Rectal smooth muscle tissue (tissue), 1 donor: ENCODE measurements around the gene FAM89A.

ENCODE experiments used
- H3K27ac ChIP-seq: one replicate; pipeline ENCODE4 v1.7.0; 2013; ENCODE audit warnings: low read depth, low read length, inconsistent platforms
- H3K27me3 ChIP-seq: one replicate; pipeline ENCODE4 v1.7.0; 2013; ENCODE audit warnings: low read length; ENCODE audit not compliant: control insufficient read depth, insufficient read depth
- H3K36me3 ChIP-seq: one replicate; pipeline ENCODE4 v1.7.0; 2013; ENCODE audit warnings: low read length; ENCODE audit not compliant: control insufficient read depth, insufficient read depth
- H3K4me1 ChIP-seq: one replicate; pipeline ENCODE4 v1.7.0; 2013; ENCODE audit warnings: low read length; ENCODE audit not compliant: control insufficient read depth, insufficient read depth
- H3K4me3 ChIP-seq: one replicate; pipeline ENCODE4 v1.7.0; 2013; ENCODE audit warnings: low read length
- H3K9ac ChIP-seq: one replicate; pipeline ENCODE4 v1.7.0; 2013; ENCODE audit warnings: low read length

The FAM89A gene

DNA sequence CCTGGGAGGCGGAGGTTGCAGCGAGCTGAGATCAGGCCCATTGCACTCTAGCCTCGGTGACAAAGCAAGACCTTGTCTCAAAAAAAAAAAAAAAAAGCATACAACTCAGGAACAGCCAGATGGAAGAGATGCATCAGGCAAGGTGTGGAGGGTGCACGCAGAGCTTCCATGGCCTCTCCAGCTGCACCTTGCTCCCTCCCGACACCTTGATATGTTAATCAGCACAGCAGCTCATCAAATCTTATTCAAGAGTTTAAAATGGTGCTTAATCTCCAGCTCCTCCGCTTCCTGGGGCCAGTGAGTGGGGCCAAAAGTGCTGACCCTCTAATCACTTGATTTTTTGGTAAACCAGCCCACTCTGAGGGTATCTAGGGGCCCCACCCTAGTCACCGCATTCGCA is 29.3 kb upstream of the FAM89A start:
- H3K36me3 ChIP-seq, result no peaks in the 10 kb centered on the region
- no peak overlapping the region for H3K4me3 ChIP-seq
- no peak overlapping the region for H3K9ac ChIP-seq
- no peaks in the 10 kb centered on the region for H3K27me3 ChIP-seq
- no peak overlapping the region for H3K27ac ChIP-seq
- H3K4me1 ChIP-seq, result no peaks in the 10 kb centered on the region

DNA sequence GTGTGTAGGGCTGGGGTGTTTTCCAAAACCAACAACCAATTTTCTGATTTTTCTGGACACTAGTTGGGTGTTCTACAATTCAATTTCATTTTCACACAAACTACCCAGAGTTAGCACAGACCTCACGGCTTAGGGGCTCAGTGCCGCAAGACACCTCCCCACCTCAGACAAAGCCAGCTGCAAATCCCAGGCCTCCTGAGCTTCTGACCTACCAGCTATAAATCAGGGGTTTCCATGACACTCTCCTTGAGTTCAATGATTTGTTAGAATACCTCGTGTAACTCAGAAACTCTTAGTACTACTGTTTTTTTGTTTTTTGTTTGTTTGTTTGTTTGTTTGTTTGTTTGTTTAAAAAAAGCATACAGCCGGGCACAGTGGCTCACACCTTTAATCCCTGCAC is 28.7 kb upstream of the FAM89A start:
- Histone ChIP-seq H3K27ac (no peak overlapping the region), H3K9ac (no peak overlapping the region), H3K4me1 (no peaks in the 10 kb centered on the region), H3K4me3 (no peak overlapping the region), H3K36me3 (no peaks in the 10 kb centered on the region), H3K27me3 (no peaks in the 10 kb centered on the region)

DNA sequence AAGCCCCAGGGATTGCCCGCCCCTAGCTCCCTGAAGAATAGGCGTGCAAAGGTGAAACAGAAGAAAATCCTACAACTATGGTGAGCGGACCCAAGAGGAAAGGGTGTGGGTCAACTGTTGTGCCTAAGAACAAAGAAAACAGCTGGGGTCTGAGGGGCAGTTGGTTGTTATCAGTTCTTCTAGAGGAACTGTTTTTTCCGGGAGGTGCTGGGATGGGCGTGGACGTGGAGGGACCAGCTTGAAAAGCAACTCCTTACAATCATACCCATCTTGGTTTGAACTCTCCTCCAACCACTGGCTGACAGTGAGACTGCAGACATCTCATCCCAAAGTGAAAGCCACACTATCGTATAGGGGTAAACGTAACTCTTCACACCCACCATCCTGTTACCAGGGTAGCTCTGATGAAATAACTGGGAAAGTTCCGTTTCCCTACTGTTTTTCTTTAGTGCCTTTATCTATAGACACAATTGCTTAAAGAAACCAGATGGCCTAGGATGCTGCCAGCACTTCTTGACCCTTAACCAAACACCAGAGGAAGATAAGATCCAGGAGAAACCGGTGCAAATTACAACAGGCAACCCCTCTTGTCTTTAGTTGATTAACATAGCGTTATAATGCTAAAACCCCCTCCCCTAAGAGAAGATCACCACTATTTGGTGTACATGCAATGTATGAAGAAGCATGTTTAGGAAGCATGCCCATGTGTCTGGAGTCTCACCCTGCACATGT is 25.6 kb upstream of the FAM89A start:
- no peak overlapping the region for H3K9ac ChIP-seq
- H3K27me3 ChIP-seq, result no peaks in the 10 kb centered on the region
- H3K27ac ChIP-seq, result no peak overlapping the region
- no peak overlapping the region for H3K4me3 ChIP-seq
- no peaks in the 10 kb centered on the region for H3K36me3 ChIP-seq
- no peaks in the 10 kb centered on the region for H3K4me1 ChIP-seq

DNA sequence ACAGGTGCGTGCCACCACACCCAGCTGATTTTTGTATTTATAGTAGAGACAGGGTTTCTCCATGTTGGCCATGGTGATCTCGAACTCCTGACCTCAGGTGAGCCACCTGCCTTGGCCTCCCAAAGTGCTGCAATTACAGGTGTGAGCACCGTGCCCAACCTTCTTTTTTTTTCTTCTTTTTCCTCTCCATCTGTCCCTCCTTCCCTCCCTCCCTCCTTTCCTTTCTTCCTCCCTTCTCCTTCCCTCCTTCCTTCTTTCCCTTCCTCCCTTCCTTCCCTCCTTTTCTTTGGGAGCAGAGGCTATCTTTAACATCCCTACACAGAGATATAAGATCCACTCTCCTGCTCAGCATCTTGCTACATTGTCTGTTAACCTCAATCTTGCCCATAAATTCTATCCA is 24.4 kb upstream of the FAM89A start:
- Histone ChIP-seq H3K27me3 (no peaks in the 10 kb centered on the region), H3K36me3 (no peaks in the 10 kb centered on the region), H3K4me3 (no peak overlapping the region), H3K9ac (no peak overlapping the region), H3K27ac (no peak overlapping the region), H3K4me1 (no peaks in the 10 kb centered on the region)

DNA sequence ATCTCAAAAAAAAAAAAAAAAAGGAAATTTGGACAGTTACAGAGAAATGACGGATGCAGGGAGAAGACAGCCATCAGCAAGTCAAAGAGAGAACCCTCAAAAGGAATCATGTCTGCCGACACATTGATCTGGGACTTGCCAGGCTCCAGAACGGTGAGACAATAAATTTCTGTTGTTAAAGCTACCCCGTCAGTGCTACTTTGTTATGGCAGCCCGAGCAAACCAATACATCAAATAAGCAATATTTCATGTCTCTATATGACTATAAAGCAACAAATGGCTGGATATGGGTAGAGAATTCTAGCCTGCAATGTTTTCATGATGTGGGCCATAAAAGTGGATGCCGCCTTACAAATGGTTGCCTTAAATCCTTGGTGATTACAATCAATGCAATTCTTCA is 23.3 kb upstream of the FAM89A start:
- Histone ChIP-seq H3K9ac (no peak overlapping the region), H3K27ac (no peak overlapping the region), H3K36me3 (no peaks in the 10 kb centered on the region), H3K4me1 (no peaks in the 10 kb centered on the region), H3K27me3 (no peaks in the 10 kb centered on the region), H3K4me3 (no peak overlapping the region)

DNA sequence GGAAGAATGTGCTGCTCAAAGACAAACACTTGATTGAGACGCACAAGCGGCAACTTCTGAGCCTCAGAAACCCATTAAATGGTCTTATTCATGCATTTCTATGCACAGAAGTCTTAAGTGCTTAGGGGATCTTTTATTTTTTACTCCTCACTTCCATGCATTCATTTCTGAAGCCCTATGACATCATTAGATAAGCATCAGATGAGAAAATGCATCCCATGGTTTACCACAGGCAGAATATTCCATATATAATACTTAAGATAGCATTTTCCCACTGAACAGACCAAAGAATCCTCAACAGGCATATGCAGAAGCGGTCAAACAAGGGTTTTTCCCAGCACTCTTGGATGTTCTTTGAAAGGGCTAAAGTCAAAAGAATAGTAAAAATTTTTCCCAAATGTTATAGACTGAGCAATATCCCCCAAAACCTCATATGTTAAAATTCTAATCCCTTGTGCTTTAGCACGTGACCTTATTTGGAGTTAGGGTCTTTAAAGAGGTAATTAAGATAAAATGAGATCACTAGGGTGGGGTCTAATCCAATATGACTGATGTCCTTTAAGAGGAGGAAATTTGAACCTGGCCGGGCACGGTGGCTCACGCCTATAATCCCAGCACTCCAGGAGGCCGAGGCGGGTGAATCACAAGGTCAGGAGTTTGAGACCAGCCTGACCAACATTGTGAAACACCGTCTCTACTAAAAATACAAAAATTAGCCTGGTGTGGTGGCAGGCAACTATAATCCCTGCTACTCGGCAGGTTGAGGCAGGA is 22.6 kb upstream of the FAM89A start:
- Histone ChIP-seq H3K36me3 (no peaks in the 10 kb centered on the region), H3K9ac (no peak overlapping the region), H3K27ac (no peak overlapping the region), H3K4me1 (no peaks in the 10 kb centered on the region), H3K4me3 (no peak overlapping the region), H3K27me3 (no peaks in the 10 kb centered on the region)

DNA sequence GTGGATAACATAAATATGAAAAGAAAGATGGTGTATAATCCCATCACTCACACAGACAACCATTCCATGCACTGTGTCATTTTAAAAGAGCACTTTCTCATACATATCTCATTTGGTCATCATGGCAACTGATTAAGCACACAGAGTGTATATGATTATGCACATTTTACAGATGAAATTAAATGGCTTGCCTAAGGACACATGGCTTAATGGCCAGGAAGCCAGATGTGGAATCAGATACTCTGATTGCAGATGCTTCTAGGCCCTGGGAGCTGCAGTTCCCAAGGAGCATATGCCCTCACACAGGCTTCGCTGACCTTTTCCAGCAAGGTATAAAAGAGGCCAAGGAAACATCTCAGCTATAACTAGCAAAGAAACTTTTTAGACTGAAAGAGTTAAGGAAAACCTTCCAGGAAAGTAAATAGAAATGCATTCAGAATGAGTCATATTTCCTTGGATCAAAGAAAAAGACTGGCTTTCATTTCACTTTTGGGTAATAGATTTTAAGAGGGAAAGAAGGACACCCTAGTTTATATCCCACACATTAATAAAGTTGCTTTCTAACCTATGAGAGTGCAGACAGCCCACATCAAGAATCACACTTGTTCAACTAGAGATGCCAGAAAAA is 19.6 kb upstream of the FAM89A start:
- no peaks in the 10 kb centered on the region for H3K4me1 ChIP-seq
- H3K27ac ChIP-seq, result no peak overlapping the region
- no peaks in the 10 kb centered on the region for H3K36me3 ChIP-seq
- H3K27me3 ChIP-seq, result no peaks in the 10 kb centered on the region
- no peak overlapping the region for H3K9ac ChIP-seq
- H3K4me3 ChIP-seq, result no peak overlapping the region

DNA sequence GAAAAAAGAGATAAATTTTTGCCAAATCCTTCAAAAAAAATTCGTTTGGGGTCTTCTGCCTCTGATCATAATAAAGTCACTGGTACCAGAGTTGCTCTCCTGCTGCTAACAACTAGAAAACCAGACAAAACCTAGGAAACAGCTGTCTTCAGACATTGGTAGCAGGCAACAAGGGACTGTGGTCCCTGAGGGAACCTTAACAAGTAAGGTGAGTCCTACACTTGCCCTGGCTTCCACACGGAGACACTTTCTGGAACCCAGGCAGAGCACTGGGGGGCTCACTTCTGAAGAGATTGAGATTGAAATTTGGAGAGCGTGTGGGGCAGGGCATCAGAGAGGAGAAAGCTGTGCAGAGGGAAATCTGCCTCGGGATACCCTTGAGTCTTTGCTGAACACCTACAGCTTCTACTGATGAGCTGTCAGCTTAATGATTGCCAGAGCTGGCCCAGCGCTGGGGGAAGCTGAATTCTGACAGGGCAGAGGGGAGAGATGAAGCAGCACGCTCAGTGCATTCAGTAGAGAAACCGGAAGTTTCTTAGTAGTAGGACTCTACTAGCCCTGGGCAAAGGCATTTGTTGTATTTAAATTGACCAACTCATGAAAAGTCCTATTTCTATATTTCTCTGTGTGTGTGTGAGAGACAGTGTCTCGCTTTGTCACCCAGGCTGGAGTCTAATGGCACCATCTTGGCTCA is 18.5 kb upstream of the FAM89A start:
- Histone ChIP-seq H3K27ac (no peak overlapping the region), H3K4me1 (no peaks in the 10 kb centered on the region), H3K4me3 (no peak overlapping the region), H3K27me3 (no peaks in the 10 kb centered on the region), H3K36me3 (no peaks in the 10 kb centered on the region), H3K9ac (no peak overlapping the region)

DNA sequence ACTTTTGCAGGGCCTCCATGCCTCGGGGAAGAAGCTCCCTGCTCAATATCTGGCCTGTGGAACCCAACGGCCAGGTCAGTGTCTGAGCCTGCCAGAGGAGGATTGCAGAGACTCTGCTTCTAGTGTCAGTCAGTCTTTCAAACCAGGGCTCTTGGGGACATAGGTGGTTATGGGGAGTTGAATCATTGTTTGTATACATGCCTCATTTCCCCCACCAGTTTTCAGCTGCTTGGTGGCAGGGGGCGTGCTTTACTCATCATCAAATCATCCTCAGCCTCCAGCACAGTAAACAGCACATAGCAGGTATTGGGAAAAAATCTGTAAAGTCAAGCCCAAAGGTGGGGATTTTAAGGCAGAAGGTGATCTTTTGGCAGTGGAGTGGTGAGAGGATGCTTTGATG is 17.4 kb upstream of the FAM89A start:
- H3K27me3 ChIP-seq, result no peaks in the 10 kb centered on the region
- H3K4me3 ChIP-seq, result no peak overlapping the region
- no peaks in the 10 kb centered on the region for H3K36me3 ChIP-seq
- H3K27ac ChIP-seq, result no peak overlapping the region
- no peaks in the 10 kb centered on the region for H3K4me1 ChIP-seq
- H3K9ac ChIP-seq, result no peak overlapping the region

DNA sequence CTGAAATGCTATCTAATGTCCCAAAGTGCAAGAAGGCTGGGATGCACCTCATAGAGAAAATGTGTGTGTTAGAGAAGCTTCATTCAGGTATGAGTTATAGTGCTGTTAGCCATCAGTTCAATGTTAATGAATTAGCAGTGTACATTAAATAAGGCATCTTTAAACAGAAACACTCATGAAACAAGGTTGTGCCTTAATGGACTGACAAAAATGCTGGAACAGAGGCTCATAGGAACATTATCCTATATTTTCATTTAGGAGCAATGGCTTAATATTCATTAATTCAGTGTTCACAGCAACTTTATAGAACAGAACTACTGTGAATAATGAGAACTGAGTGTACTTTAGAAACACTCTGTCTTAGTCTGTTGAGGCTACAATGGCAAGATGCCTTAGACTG is 15.2 kb upstream of the FAM89A start:
- Histone ChIP-seq H3K27me3 (no peaks in the 10 kb centered on the region), H3K36me3 (no peaks in the 10 kb centered on the region), H3K9ac (no peak overlapping the region), H3K27ac (no peak overlapping the region), H3K4me3 (no peak overlapping the region), H3K4me1 (no peaks in the 10 kb centered on the region)

DNA sequence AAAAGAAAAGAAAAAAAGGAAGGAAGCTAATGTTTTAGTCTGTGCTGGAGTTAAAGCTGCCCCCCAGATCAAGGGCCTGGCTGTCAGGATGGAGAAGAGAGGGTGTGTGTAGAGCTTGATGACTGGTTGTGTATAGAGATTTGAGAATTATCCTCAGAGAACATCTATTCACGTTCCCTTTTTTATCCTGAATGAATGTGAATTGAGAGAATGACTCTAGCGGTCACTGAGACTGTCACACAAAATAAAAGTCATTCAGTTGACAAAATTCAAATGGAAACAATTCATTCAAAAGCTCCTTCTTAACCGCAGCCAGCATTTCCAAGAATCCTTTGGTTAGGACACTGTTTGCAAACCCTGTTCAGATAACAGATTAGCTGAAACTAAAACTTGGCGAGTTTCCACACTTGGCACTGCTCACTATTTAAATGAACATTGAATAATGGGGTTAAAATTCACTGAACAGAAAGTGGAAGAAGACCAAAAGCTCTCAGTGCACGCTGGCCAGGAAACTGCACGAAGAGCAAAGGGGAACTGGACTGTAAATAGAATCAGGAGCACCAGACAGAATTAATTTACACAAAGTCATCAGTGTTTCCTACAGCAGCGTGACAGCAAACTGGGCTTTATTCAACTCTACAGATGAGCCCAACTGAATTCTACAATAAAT is 13.6 kb upstream of the FAM89A start:
- H3K36me3 ChIP-seq, result no peaks in the 10 kb centered on the region
- no peak overlapping the region for H3K27ac ChIP-seq
- no peak overlapping the region for H3K4me3 ChIP-seq
- H3K9ac ChIP-seq, result no peak overlapping the region
- no peaks in the 10 kb centered on the region for H3K27me3 ChIP-seq
- H3K4me1 ChIP-seq, result no peaks in the 10 kb centered on the region

DNA sequence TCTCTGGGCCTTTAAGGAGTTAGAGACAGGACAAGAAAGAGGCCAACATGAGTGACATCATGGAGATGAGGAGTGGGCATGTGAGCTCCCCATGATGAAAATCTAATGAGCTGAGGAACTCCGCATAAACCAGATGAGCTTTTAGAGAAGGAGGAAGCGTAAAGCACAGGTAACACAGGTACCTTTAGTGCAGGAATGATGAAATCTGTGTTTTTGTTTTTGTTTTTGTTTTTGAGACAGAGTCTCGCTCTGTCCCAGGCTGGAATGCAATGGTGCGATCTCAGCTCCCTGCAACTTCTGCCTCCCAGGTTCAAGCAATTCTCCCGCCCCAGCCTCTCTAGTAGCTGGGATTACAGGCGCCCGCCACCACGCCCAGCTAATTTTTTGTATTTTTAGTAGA is 12.7 kb upstream of the FAM89A start:
- no peaks in the 10 kb centered on the region for H3K36me3 ChIP-seq
- H3K4me3 ChIP-seq, result no peak overlapping the region
- H3K27ac ChIP-seq, result no peak overlapping the region
- H3K4me1 ChIP-seq, result no peaks in the 10 kb centered on the region
- H3K27me3 ChIP-seq, result no peaks in the 10 kb centered on the region
- H3K9ac ChIP-seq, result no peak overlapping the region
